HepG2 (cell line): ENCODE results near the gene C1orf116. TPM values are rescaled to one million over a fixed set of nuclear protein-coding genes. Genes with fewer than 3 reads are reported as not detected.

Source experiments
- ATAC-seq: fragments of 200-7000 bp; cut with Tn5 transposase; 3 replicates; pipeline ENCODE4 v1.9.1; 2020; ENCODE audit warnings: mild to moderate bottlenecking, moderate library complexity
- BruUV-seq: library from RNA; stranded (reverse); fragments of 400-500 nt; replicated peaks from 2 replicates; lab custom pipeline; 2021; lab: Mats Ljungman, UMichigan
- CTCF ChIA-PET: fragments of 300-600 bp; formaldehyde crosslinking; extraction: SDS; loops from one replicate; lab custom pipeline; 2021; ENCODE audit warnings: low total read pairs, inconsistent platforms, low intra/inter-chr PET ratio; lab: Yijun Ruan, JAX
- POLR2A ChIA-PET: fragments of 350-600 bp; sonication (Branson Sonifier 250); formaldehyde crosslinking; loops from one replicate; lab custom pipeline; 2020; ENCODE audit warnings: antibody characterized with exemption, inconsistent platforms; lab: Yijun Ruan, JAX
- DNase-seq: peaks from one replicate; pipeline ENCODE4 v3.0.0-alpha.2; 2015; ENCODE audit warnings: low spot score
- FAIRE-seq: peaks from 3 replicates; lab custom pipeline; 2011; peaks lifted over from hg19 to GRCh38; lab: Jason Lieb, UNC
- H2AFZ ChIP-seq: one replicate; pipeline ENCODE4 v1.6.1; 2011; ENCODE audit warnings: low read length, inconsistent platforms
- H3K27ac ChIP-seq: fragments of 300-600 bp; 3 replicates; pipeline ENCODE4 v1.8.0; 2011; ENCODE audit warnings: mixed run types, mild to moderate bottlenecking, mixed read lengths, low read length, inconsistent platforms; ENCODE audit not compliant: insufficient read depth; ENCODE audit errors: extremely low read length
- H3K27me3 ChIP-seq, 2 experiments: fragments of 200-600 bp in 1 of 2; 2 replicates in 1 of 2; 3 replicates in 1 of 2; pipeline versions ENCODE4 v1.6.0 to v1.8.0; 2011; ENCODE audit warnings: low read length in 2 of 2, mild to moderate bottlenecking in 2 of 2, moderate library complexity in 2 of 2, inconsistent platforms in 1 of 2; ENCODE audit not compliant: insufficient read depth in 2 of 2, control insufficient read depth in 1 of 2
- H3K36me3 ChIP-seq, 2 experiments: fragments of 200-600 bp in 1 of 2; replicated peaks in 1 of 2; 2 replicates in 1 of 2; 3 replicates in 1 of 2; pipeline versions ENCODE4 v1.5.1 to v1.8.0; 2011; ENCODE audit warnings: low read length in 2 of 2, inconsistent platforms in 1 of 2; ENCODE audit not compliant: insufficient read depth in 2 of 2, control insufficient read depth in 1 of 2
- H3K4me1 ChIP-seq: 2 replicates; pipeline ENCODE4 v1.5.1; 2012; ENCODE audit warnings: low read length, inconsistent platforms; ENCODE audit not compliant: insufficient read depth
- H3K4me2 ChIP-seq: 2 replicates; pipeline ENCODE4 v1.6.0; 2011; ENCODE audit warnings: low read depth, low read length, inconsistent platforms
- H3K4me3 ChIP-seq, 3 experiments: fragments of 200-600 bp in 1 of 3; sonication (generic), shearing (Covaris generic) in 1 of 3; replicated peaks in 1 of 3; 2 replicates each; pipeline ENCODE4 v1.5.1; 2011 to 2016; ENCODE audit warnings: low read length in 3 of 3, inconsistent platforms in 2 of 3, low read depth in 2 of 3, mild to moderate bottlenecking in 2 of 3, control low read depth in 1 of 3, mixed read lengths in 1 of 3; ENCODE audit not compliant: insufficient read depth in 1 of 3
- H3K79me2 ChIP-seq: one replicate; pipeline ENCODE4 v1.6.1; 2011; ENCODE audit warnings: low read length, inconsistent platforms; ENCODE audit not compliant: insufficient read depth
- H3K9ac ChIP-seq: 2 replicates; pipeline ENCODE4 v1.6.0; 2011; ENCODE audit warnings: mild to moderate bottlenecking, low read depth, low read length, inconsistent platforms; ENCODE audit not compliant: insufficient read depth
- H3K9me3 ChIP-seq: 2 replicates; pipeline ENCODE4 v1.5.1; 2012; ENCODE audit warnings: mild to moderate bottlenecking, low read length
- H4K20me1 ChIP-seq: 2 replicates; pipeline ENCODE4 v1.6.0; 2011; ENCODE audit warnings: inconsistent platforms, mild to moderate bottlenecking, low read length, moderate library complexity; ENCODE audit not compliant: insufficient read depth
- GTF3A ChIP-seq: sonication (generic); formaldehyde crosslinking; conservative IDR thresholded peaks from 2 replicates; pipeline ENCODE4 v1.4.0; 2020; ENCODE audit warnings: mild to moderate bottlenecking, missing genetic modification reagents
- IRF2 ChIP-seq: IDR thresholded peaks from 2 replicates; pipeline ENCODE4 v1.6.1; 2018; ENCODE audit warnings: missing genetic modification reagents, missing compliant biosample characterization
- MED13 ChIP-seq: sonication (generic); formaldehyde crosslinking; IDR thresholded peaks from 2 replicates; pipeline ENCODE4 v1.5.0; 2020; ENCODE audit warnings: missing genetic modification reagents
- RAD21 ChIP-seq: fragments of 450-650 bp; formaldehyde crosslinking; IDR thresholded peaks from 2 replicates; pipeline ENCODE4 v1.5.0; 2020; ENCODE audit warnings: mild to moderate bottlenecking
- U2AF2 ChIP-seq: fragments of 200-400 bp; formaldehyde crosslinking; IDR thresholded peaks from 2 replicates; pipeline ENCODE4 v1.6.1; 2017; ENCODE audit warnings: low read depth, mild to moderate bottlenecking, low read length
- ZMAT3 ChIP-seq: sonication (generic); formaldehyde crosslinking; conservative IDR thresholded peaks from 2 replicates; pipeline ENCODE4 v1.7.0; 2021; ENCODE audit warnings: missing genetic modification reagents
- ZNF138 ChIP-seq: sonication (generic); formaldehyde crosslinking; IDR thresholded peaks from 2 replicates; pipeline ENCODE4 v1.5.0; 2020; ENCODE audit warnings: mild to moderate bottlenecking, low read depth, missing genetic modification reagents
- ZNF329 ChIP-seq: sonication (generic); formaldehyde crosslinking; IDR thresholded peaks from 2 replicates; pipeline ENCODE4 v1.9.0; 2021; ENCODE audit warnings: low read depth, mild to moderate bottlenecking, missing genetic modification reagents
- WGBS: methylation state at CpG from one replicate; pipeline ENCODE4 v1.1.6; 2017; ENCODE audit warnings: low lambda C conversion rate; 5-methylcytosine and 5-hydroxymethylcytosine counted together
- in situ Hi-C: cut with HindIII; loops from 2 replicates; pipeline ENCODE4 v1.10.0; 2017; ENCODE audit warnings: low pct_unique_long_range_greater_than_20kb; ENCODE audit not compliant: extremely low pct_ligation_motif_present
- intact Hi-C: fragments of 100-400 bp; cut with micrococcal nuclease; formaldehyde crosslinking; loops from one replicate; pipeline ENCODE4 v1.10.0; 2022; ENCODE audit not compliant: unreplicated experiment
- polyA plus RNA-seq, 8 experiments: library from polyadenylated mRNA; depleted of rRNA in 3 of 8; stranded (reverse) in 7 of 8; unstranded in 1 of 8; fragments of >200 nt; fragmentation: Illumina TruSeq in 4 of 8; extraction: Trizol in 4 of 8; gene quantifications; 2 replicates each; pipeline versions ENCODE4 v1.2.1 to v1.2.3, GENCODE V29; 2011 to 2016; ENCODE audit warnings: low read depth in 4 of 8, missing spikeins in 1 of 8, mixed read lengths in 1 of 8; ENCODE audit not compliant: insufficient read depth in 1 of 8
- total RNA-seq, 5 experiments: library from RNA; depleted of rRNA; stranded (reverse); fragments of >200 nt; fragmentation: Illumina TruSeq; extraction: Trizol; gene quantifications; 2 replicates each; pipeline ENCODE4 v1.2.3, GENCODE V29; 2016; ENCODE audit warnings: low read depth in 1 of 5
- TF ChIP-seq, protein P1 (sequence below): sonication (generic); formaldehyde crosslinking; IDR thresholded peaks from 2 replicates; pipeline ENCODE4 v1.8.1; 2022; ENCODE audit warnings: low read depth, mild to moderate bottlenecking, missing genetic modification reagents
- TF ChIP-seq, protein P2 (sequence below): sonication (generic); formaldehyde crosslinking; IDR thresholded peaks from 2 replicates; pipeline ENCODE4 v1.5.1; 2020; ENCODE audit warnings: missing genetic modification reagents, mild to moderate bottlenecking, borderline replicate concordance
- TF ChIP-seq, protein P3 (sequence below): sonication (generic); formaldehyde crosslinking; IDR thresholded peaks from 2 replicates; pipeline ENCODE4 v1.8.1; 2023; ENCODE audit warnings: mild to moderate bottlenecking, missing genetic modification reagents, borderline replicate concordance
- TF ChIP-seq, protein P4 (sequence below): IDR thresholded peaks from 2 replicates; pipeline ENCODE4 v1.6.1; 2016; ENCODE audit warnings: low read depth, control low read depth
- TF ChIP-seq, protein P5 (sequence below): sonication (generic); formaldehyde crosslinking; IDR thresholded peaks from 2 replicates; pipeline ENCODE4 v1.4.0; 2020; ENCODE audit warnings: mild to moderate bottlenecking, missing genetic modification reagents

C1orf116 gene
- total and polyA plus RNA-seq, 2 of the 13 experiments (the other 11 are each of a cell fraction or from before 2014, with no cell fraction given) = 0.51 to 0.95 TPM

DNA sequence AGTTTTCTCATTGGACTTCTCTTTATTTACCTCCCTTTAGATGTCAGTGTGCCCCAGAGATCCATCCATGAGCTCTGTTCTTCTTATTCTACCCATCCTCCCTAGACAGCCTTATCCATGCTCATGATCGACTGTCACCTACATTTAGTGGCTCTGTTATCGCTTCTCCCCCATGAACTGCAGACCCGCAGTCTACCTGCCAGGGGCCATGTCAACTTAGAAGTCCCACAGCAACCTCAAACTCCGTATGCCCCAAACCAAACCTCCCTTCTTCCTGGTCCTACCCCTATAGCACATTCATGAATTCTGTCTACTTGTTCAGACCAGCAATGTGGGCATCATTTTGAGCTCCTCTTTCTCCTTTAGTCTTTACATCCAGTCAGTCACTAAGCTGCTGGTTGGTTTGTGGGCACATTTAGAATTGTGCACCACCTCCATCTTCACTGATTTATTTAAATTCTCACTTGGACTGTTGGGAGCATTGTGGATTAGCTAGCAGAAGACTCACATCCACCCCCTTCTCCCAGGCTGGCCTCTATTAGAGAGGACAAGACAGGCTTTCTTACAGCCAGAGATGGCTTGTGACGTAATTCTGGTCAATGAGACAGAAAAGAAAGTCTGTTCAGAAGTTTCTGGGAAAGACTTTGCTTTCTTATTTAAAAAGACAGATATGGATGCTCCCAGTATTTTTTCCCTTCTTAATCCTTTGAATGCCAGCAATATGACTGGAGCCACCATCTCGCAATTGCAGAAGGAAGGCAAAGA is 19.1 kb downstream of the C1orf116 start (continued):
- TF ChIP-seq, protein P1, sequence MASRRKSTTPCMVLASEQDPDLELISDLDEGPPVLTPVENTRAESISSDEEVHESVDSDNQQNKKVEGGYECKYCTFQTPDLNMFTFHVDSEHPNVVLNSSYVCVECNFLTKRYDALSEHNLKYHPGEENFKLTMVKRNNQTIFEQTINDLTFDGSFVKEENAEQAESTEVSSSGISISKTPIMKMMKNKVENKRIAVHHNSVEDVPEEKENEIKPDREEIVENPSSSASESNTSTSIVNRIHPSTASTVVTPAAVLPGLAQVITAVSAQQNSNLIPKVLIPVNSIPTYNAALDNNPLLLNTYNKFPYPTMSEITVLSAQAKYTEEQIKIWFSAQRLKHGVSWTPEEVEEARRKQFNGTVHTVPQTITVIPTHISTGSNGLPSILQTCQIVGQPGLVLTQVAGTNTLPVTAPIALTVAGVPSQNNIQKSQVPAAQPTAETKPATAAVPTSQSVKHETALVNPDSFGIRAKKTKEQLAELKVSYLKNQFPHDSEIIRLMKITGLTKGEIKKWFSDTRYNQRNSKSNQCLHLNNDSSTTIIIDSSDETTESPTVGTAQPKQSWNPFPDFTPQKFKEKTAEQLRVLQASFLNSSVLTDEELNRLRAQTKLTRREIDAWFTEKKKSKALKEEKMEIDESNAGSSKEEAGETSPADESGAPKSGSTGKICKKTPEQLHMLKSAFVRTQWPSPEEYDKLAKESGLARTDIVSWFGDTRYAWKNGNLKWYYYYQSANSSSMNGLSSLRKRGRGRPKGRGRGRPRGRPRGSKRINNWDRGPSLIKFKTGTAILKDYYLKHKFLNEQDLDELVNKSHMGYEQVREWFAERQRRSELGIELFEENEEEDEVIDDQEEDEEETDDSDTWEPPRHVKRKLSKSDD (CRISPR knock-in tag) = no peak
- TF ChIP-seq ZNF329 (no peak), ZNF138 (CRISPR knock-in tag) (no peak)
- TF ChIP-seq, protein P2, sequence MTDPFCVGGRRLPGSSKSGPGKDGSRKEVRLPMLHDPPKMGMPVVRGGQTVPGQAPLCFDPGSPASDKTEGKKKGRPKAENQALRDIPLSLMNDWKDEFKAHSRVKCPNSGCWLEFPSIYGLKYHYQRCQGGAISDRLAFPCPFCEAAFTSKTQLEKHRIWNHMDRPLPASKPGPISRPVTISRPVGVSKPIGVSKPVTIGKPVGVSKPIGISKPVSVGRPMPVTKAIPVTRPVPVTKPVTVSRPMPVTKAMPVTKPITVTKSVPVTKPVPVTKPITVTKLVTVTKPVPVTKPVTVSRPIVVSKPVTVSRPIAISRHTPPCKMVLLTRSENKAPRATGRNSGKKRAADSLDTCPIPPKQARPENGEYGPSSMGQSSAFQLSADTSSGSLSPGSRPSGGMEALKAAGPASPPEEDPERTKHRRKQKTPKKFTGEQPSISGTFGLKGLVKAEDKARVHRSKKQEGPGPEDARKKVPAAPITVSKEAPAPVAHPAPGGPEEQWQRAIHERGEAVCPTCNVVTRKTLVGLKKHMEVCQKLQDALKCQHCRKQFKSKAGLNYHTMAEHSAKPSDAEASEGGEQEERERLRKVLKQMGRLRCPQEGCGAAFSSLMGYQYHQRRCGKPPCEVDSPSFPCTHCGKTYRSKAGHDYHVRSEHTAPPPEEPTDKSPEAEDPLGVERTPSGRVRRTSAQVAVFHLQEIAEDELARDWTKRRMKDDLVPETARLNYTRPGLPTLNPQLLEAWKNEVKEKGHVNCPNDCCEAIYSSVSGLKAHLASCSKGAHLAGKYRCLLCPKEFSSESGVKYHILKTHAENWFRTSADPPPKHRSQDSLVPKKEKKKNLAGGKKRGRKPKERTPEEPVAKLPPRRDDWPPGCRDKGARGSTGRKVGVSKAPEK (CRISPR knock-in tag) = no peak

DNA sequence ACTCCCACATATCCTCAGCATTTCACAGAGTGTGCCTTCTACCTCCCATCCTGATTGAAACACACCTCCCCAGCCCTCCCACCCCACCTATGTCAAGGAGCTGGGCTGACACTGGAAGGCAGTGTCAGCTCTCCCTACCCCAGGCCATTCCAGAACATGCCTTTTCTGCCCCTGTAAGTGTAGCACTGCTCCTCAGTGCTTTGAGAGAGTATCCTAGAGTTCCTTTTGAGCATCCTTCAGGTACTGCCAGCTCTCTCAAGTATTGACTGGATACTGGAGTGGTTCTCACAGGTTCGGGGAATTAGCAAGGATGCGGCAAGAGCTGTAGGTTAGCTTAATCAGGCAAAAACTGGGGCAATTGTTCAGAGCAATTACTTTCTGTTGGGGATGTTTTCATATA is 21.8 kb downstream of the C1orf116 start:
- Histone ChIP-seq H3K4me1 (peaks cover 53% of the 10 kb centered on the region), H3K4me3 (no peak overlapping the region), H4K20me1 (no peaks in the 10 kb centered on the region), H3K9ac (no peak overlapping the region), H3K4me2 (no peak overlapping the region), H3K36me3 (no peaks in the 10 kb centered on the region), H3K79me2 (no peaks in the 10 kb centered on the region), H3K9me3 (no peaks in the 10 kb centered on the region), H3K27ac (no peak overlapping the region), H2AFZ (no peak overlapping the region), H3K27me3 (no peaks in the 10 kb centered on the region)
- no peak for ATAC-seq
- no peak for FAIRE-seq
- no TSS peak for BruUV-seq
- in situ Hi-C loops = no loop called here
- DNase-seq = no peak
- intact Hi-C loops = no loop called here
- CTCF ChIA-PET = no interaction called here
- 96% methylated on average over 2 of the region's 2 CpGs for WGBS
- POLR2A ChIA-PET = interaction anchor here (1.5 kb wide), 1 partner anchor 9 kb away, joined by 3 read pairs; no protein-coding TSS in a partner anchor
- TF ChIP-seq GTF3A (CRISPR knock-in tag) (no peak), ZMAT3 (CRISPR knock-in tag) (no peak), IRF2 (no peak), RAD21 (CRISPR knock-in tag) (no peak), U2AF2 (no peak), MED13 (CRISPR knock-in tag) (no peak)
- TF ChIP-seq, protein P3, sequence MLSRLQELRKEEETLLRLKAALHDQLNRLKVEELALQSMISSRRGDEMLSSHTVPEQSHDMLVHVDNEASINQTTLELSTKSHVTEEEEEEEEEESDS (CRISPR knock-in tag) = no peak
- TF ChIP-seq, protein P4, sequence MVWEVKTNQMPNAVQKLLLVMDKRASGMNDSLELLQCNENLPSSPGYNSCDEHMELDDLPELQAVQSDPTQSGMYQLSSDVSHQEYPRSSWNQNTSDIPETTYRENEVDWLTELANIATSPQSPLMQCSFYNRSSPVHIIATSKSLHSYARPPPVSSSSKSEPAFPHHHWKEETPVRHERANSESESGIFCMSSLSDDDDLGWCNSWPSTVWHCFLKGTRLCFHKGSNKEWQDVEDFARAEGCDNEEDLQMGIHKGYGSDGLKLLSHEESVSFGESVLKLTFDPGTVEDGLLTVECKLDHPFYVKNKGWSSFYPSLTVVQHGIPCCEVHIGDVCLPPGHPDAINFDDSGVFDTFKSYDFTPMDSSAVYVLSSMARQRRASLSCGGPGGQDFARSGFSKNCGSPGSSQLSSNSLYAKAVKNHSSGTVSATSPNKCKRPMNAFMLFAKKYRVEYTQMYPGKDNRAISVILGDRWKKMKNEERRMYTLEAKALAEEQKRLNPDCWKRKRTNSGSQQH = no peak
- TF ChIP-seq, protein P5, sequence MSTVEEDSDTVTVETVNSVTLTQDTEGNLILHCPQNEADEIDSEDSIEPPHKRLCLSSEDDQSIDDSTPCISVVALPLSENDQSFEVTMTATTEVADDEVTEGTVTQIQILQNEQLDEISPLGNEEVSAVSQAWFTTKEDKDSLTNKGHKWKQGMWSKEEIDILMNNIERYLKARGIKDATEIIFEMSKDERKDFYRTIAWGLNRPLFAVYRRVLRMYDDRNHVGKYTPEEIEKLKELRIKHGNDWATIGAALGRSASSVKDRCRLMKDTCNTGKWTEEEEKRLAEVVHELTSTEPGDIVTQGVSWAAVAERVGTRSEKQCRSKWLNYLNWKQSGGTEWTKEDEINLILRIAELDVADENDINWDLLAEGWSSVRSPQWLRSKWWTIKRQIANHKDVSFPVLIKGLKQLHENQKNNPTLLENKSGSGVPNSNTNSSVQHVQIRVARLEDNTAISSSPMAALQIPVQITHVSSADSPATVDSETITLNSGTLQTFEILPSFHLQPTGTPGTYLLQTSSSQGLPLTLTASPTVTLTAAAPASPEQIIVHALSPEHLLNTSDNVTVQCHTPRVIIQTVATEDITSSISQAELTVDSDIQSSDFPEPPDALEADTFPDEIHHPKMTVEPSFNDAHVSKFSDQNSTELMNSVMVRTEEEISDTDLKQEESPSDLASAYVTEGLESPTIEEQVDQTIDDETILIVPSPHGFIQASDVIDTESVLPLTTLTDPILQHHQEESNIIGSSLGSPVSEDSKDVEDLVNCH (CRISPR knock-in tag) = no peak
